Mesothelial cell of epicardium (in vitro differentiated cells): ENCODE data around the gene TSEN54. TPM values are rescaled to one million over a fixed set of nuclear protein-coding genes. Genes with fewer than 3 reads are reported as not detected.

Experiments used
- DNase-seq, 2 experiments: peaks; one replicate each; pipeline ENCODE4 v3.0.0; 2021; ENCODE audit warnings: low spot score in 2 of 2; ENCODE audit not compliant: unreplicated experiment in 2 of 2
- H3K27ac Mint-ChIP-seq: 2 replicates; pipeline ENCODE4 v1.8.0; 2021; ENCODE audit warnings: mixed read lengths
- H3K27me3 Mint-ChIP-seq: 2 replicates; pipeline ENCODE4 v1.8.0; 2021; ENCODE audit warnings: low read depth, mixed read lengths
- H3K36me3 Mint-ChIP-seq: 2 replicates; pipeline ENCODE4 v1.8.0; 2021; ENCODE audit warnings: mixed read lengths
- H3K4me1 Mint-ChIP-seq: 2 replicates; pipeline ENCODE4 v1.8.0; 2021; ENCODE audit warnings: mixed read lengths
- H3K4me3 Mint-ChIP-seq: 2 replicates; pipeline ENCODE4 v1.8.0; 2021; ENCODE audit warnings: mild to moderate bottlenecking, moderate library complexity, mixed read lengths
- H3K9me3 Mint-ChIP-seq: 2 replicates; pipeline ENCODE4 v1.8.0; 2021; ENCODE audit warnings: mixed read lengths
- total RNA-seq: library from RNA; stranded (reverse); gene quantifications from 3 replicates; pipeline ENCODE4 v1.2.1, GENCODE V29; 2021
- TF ChIP-seq, protein P1 (sequence below): fragments of 200-600 bp; sonication (generic); IDR thresholded peaks from one replicate; pipeline ENCODE4 v1.5.0; 2021; ENCODE audit warnings: antibody characterized with exemption; ENCODE audit not compliant: unreplicated experiment

The TSEN54 gene
- 27.2 to 31.8 TPM (median 31.8 TPM) in 3 replicates for total RNA-seq

DNA sequence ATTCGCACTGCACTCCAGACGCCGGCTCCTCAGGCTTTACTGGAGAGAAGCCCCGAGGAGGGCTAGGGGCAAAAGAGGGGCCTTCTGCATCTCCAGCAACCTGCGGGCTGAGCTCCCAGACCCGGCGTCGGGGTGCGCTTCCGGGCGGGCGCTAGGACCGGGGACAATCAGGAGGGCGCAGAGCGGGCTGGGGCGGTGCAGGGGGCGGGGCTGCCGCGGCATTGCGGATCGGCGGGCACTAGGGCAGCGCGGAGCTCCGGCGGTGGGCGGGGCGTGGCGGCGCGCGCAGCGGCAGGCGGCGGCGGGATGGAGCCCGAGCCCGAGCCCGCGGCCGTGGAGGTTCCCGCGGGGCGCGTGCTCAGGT, at the start of gene TSEN54:
Gene TSEN54 (plus strand): TSS at position 274 of the 364 bp plus-strand sequence. CDS start 33 bp downstream, at position 307.
- Mint-ChIP-seq H3K9me3 (no peaks in the 10 kb centered on the region), H3K27me3 (no peaks in the 10 kb centered on the region), H3K4me3 (peak within 1 kb of the TSS; percentile 84), H3K27ac (peak within 1 kb of the TSS; percentile 89), H3K36me3 (peaks cover 5% of the 10 kb centered on the region), H3K4me1 (peaks cover 37% of the 10 kb centered on the region)
- TF ChIP-seq, protein P1, sequence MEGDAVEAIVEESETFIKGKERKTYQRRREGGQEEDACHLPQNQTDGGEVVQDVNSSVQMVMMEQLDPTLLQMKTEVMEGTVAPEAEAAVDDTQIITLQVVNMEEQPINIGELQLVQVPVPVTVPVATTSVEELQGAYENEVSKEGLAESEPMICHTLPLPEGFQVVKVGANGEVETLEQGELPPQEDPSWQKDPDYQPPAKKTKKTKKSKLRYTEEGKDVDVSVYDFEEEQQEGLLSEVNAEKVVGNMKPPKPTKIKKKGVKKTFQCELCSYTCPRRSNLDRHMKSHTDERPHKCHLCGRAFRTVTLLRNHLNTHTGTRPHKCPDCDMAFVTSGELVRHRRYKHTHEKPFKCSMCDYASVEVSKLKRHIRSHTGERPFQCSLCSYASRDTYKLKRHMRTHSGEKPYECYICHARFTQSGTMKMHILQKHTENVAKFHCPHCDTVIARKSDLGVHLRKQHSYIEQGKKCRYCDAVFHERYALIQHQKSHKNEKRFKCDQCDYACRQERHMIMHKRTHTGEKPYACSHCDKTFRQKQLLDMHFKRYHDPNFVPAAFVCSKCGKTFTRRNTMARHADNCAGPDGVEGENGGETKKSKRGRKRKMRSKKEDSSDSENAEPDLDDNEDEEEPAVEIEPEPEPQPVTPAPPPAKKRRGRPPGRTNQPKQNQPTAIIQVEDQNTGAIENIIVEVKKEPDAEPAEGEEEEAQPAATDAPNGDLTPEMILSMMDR: no peak
- DNase-seq: peak; percentile 89 to 92

DNA sequence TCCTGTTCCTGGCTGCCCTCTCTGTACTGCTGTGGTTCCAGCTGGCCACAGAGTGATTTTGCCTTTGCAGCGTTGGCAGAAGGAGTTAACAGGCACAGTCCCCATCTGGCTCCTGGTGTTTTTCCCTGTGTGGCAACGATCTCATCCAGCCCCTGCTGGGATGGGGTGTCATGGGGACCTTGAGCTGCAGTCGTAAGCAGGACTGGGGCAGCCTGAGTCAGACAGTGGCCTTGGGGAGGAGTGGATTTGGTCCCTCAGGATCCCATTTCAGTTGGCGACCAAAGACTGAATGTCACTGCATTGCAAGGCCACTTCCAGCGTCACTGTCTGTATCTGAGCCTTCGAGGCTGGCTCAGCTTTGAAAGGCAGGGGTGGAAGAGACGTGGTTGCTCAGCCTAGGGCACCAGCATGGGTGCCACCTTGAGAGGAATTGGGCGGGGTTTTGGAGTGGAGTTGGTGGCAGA, 48.0 kb upstream of the TSEN54 start:
- Mint-ChIP-seq H3K4me3 (no peak overlapping the region), H3K27ac (no peak overlapping the region), H3K4me1 (no peaks in the 10 kb centered on the region), H3K36me3 (peaks cover 14% of the 10 kb centered on the region), H3K9me3 (no peaks in the 10 kb centered on the region), H3K27me3 (no peaks in the 10 kb centered on the region)
- TF ChIP-seq, protein P1: no peak
- no peak for DNase-seq

DNA sequence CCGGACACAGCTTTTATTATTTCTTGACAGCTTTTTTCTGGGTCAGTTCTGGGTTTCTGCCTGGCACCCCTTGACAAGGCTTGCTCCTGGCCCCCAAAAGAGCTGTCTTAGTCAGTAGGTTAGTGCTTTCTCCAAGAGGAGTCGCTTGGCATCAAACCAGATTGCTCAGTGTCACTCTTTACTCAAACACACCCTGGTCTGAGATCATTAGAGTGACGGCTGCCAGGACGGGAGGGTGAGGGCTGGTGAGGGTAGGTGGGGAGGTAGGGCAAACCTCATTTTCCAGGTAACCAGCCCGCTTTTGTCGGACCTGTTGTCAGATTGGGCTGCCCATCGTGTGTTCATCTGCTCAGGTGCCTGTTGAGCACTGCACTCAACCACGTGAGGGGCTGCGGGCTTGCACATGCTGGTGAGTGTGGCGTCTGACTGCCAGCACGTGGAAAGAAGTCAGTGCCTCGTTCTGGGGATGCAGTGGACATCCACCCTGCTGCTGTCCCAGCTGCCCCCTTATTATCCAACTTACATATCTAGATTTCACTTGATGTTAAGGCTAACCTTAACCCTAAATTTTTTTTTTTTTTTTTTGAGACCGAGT, 47.5 kb upstream of the TSEN54 start:
- Mint-ChIP-seq H3K9me3 (no peaks in the 10 kb centered on the region), H3K27ac (no peak overlapping the region), H3K4me3 (no peak overlapping the region), H3K36me3 (peaks cover 14% of the 10 kb centered on the region), H3K27me3 (no peaks in the 10 kb centered on the region), H3K4me1 (no peaks in the 10 kb centered on the region)
- no peak for DNase-seq
- TF ChIP-seq, protein P1: no peak

DNA sequence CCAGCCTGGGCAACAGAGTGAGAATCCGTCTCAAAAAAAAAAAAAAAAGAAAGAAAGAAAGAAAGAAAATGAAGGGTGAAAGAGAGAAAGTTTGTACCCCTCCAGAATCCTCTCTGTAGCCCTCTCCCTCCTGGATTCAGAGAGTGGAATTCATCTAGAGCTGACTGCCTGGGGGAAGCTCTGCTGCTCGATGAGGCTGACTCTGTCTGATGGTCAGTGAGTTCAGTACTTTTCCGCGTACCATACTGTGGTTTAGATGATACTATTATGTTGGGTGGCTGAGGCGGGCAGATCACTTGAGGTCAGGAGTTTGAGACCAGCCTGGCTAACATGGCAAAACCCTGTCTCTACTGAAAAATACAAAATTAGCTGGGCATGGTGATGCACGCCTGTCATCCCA, 45.1 kb upstream of the TSEN54 start:
- Mint-ChIP-seq H3K27ac (no peak overlapping the region), H3K27me3 (no peaks in the 10 kb centered on the region)

DNA sequence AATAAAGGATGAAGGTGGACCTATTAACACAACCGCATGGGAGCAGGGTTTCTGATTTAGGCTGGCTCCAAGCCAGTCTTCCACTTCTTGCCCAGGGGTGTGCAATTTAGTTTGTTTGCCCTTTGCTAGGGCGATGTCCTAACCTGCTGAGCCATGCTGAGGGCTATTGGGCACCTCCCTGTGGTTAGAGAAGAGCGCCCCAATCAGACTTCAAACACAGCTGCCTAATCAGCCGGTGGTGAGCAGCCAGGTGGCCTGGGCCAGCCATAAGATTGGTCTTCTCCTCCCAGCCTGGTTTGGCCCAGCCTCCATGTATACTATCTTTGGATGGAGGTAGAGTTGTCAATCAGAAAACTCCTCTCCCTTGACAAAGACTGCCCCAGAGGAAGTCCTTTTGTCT, 44.2 kb upstream of the TSEN54 start:
- Mint-ChIP-seq H3K4me3 (no peak overlapping the region), H3K36me3 (peaks cover 9% of the 10 kb centered on the region), H3K9me3 (no peaks in the 10 kb centered on the region), H3K27me3 (no peaks in the 10 kb centered on the region), H3K27ac (no peak overlapping the region), H3K4me1 (peaks cover 20% of the 10 kb centered on the region)
- TF ChIP-seq, protein P1: no peak
- no peak for DNase-seq

More for the DNA sequence above, 45.1 kb upstream of the TSEN54 start:
- no peaks in the 10 kb centered on the region for H3K9me3 Mint-ChIP-seq
- no peak overlapping the region for H3K4me3 Mint-ChIP-seq
- H3K4me1 Mint-ChIP-seq: peaks cover 11% of the 10 kb centered on the region
- peaks cover 11% of the 10 kb centered on the region for H3K36me3 Mint-ChIP-seq
- TF ChIP-seq, protein P1: no peak
- no peak for DNase-seq
